ENCODE data around the gene PELO. TPM values are rescaled to one million over a fixed set of nuclear protein-coding genes. Genes with fewer than 3 reads are reported as not detected.
"Not testable (repeated sequence)": the region's sequence is repeated elsewhere in the genome, so short reads cannot be mapped to it uniquely, and the experiment has no call there.

The PELO gene
- 44.7 TPM for total RNA-seq

GRCh38 chr5:52787600-52788504 is at the start of gene PELO, which contains the start of gene ITGA1:
PELO (plus strand) TSS chr5:52787916; CDS start chr5:52800395, 12,479 bp downstream.
ITGA1 (plus strand) TSS chr5:52787916; CDS start chr5:52788354, 438 bp downstream.
- peak; percentile 82 for DNase-seq (ENCODE audit: low spot score)

- DNase-seq (ENCODE audit: low spot score) = no peak
Measured at GRCh38 chr5:52738095-52738506, 49.6 kb upstream of the PELO start.

GRCh38 chr5:52740007-52740406 is 47.7 kb upstream of the PELO start:
- DNase-seq (ENCODE audit: low spot score) = no peak

GRCh38 chr5:52743012-52743411 is 44.7 kb upstream of the PELO start:
- DNase-seq (ENCODE audit: low spot score) = no peak

- DNase-seq (ENCODE audit: low spot score) = no peak
Measured at GRCh38 chr5:52743529-52743928, 44.2 kb upstream of the PELO start.

GRCh38 chr5:52743970-52744369 is 43.7 kb upstream of the PELO start:
- DNase-seq (ENCODE audit: low spot score) = no peak

GRCh38 chr5:52744867-52745458 is 42.8 kb upstream of the PELO start:
- DNase-seq (ENCODE audit: low spot score) = not testable (repeated sequence)

- no peak for DNase-seq (ENCODE audit: low spot score)
Measured at GRCh38 chr5:52746539-52746938, 41.2 kb upstream of the PELO start.

GRCh38 chr5:52748590-52748989 is 39.1 kb upstream of the PELO start:
- DNase-seq (ENCODE audit: low spot score) = no peak

- no peak for DNase-seq (ENCODE audit: low spot score)
Measured at GRCh38 chr5:52749666-52750065, 38.0 kb upstream of the PELO start.

GRCh38 chr5:52751137-52751536 is 36.6 kb upstream of the PELO start:
- no peak for DNase-seq (ENCODE audit: low spot score)

GRCh38 chr5:52754051-52754450 is 33.7 kb upstream of the PELO start:
- no peak for DNase-seq (ENCODE audit: low spot score)

GRCh38 chr5:52757527-52757926 is 30.2 kb upstream of the PELO start:
- DNase-seq (ENCODE audit: low spot score) = no peak

GRCh38 chr5:52758014-52758413 is 29.7 kb upstream of the PELO start:
- no peak for DNase-seq (ENCODE audit: low spot score)

GRCh38 chr5:52759331-52759730 is 28.4 kb upstream of the PELO start:
- DNase-seq (ENCODE audit: low spot score) = no peak

GRCh38 chr5:52760695-52761366 is 26.9 kb upstream of the PELO start:
- no peak for DNase-seq (ENCODE audit: low spot score)

- no peak for DNase-seq (ENCODE audit: low spot score)
Measured at GRCh38 chr5:52767217-52767743, 20.4 kb upstream of the PELO start.

- no peak for DNase-seq (ENCODE audit: low spot score)
Measured at GRCh38 chr5:52767766-52768480, 19.8 kb upstream of the PELO start.

- no peak for DNase-seq (ENCODE audit: low spot score)
Measured at GRCh38 chr5:52769061-52769460, 18.7 kb upstream of the PELO start.

- DNase-seq (ENCODE audit: low spot score) = no peak
Measured at GRCh38 chr5:52770287-52770939, 17.3 kb upstream of the PELO start.
